Measurements from ENCODE around the gene LRRC7. TPM values are rescaled to one million over a fixed set of nuclear protein-coding genes. Genes with fewer than 3 reads are reported as not detected.

Gene LRRC7
- total RNA-seq, 1 donor from 2014 or later: 7.8 TPM

GRCh38 chr1:69827732-69828131, 260.0 kb downstream of the LRRC7 start:
- no peak overlapping the region for H3K27ac Mint-ChIP-seq
- H3K4me1 Mint-ChIP-seq (ENCODE audit: low read depth): no peaks in the 10 kb centered on the region
- H3K36me3 Mint-ChIP-seq (ENCODE audit: insufficient read depth): no peaks in the 10 kb centered on the region
- no peak overlapping the region for H3K4me3 Mint-ChIP-seq (ENCODE audit: low read depth)
- TF ChIP-seq, protein P1, sequence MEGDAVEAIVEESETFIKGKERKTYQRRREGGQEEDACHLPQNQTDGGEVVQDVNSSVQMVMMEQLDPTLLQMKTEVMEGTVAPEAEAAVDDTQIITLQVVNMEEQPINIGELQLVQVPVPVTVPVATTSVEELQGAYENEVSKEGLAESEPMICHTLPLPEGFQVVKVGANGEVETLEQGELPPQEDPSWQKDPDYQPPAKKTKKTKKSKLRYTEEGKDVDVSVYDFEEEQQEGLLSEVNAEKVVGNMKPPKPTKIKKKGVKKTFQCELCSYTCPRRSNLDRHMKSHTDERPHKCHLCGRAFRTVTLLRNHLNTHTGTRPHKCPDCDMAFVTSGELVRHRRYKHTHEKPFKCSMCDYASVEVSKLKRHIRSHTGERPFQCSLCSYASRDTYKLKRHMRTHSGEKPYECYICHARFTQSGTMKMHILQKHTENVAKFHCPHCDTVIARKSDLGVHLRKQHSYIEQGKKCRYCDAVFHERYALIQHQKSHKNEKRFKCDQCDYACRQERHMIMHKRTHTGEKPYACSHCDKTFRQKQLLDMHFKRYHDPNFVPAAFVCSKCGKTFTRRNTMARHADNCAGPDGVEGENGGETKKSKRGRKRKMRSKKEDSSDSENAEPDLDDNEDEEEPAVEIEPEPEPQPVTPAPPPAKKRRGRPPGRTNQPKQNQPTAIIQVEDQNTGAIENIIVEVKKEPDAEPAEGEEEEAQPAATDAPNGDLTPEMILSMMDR (IDR thresholded peaks at IDR 0.05; ENCODE audit: unreplicated experiment): no peak
- peaks cover 4% of the 10 kb centered on the region for H3K9me3 Mint-ChIP-seq (ENCODE audit: low read depth)
- DNase-seq (ENCODE audit: low spot score, unreplicated experiment): no peak
- no peaks in the 10 kb centered on the region for H3K27me3 Mint-ChIP-seq

DNA sequence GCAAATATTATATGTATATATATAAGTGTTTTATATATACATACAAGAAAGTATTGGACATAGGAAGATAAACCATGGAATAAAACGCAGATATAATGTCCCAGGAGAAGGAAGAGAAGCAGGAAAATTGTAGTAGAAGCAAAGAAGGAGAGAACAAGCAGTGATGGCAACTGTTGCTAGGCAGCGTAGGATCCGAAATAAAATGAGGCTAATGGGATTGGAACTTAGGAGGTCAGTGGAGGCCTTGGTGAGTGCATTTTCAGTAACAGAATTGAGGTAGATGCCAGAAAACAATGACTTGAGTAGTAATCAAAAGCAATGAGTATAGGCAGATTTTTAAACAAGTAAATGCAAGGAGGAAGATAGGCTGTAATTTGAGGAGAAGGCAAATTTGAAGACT, 265.8 kb downstream of the LRRC7 start:
- no peak for DNase-seq (ENCODE audit: low spot score, unreplicated experiment)
- Mint-ChIP-seq H3K4me1 (ENCODE audit: low read depth) (no peaks in the 10 kb centered on the region), H3K27ac (no peak overlapping the region), H3K36me3 (ENCODE audit: insufficient read depth) (no peaks in the 10 kb centered on the region), H3K4me3 (ENCODE audit: low read depth) (no peak overlapping the region), H3K9me3 (ENCODE audit: low read depth) (peaks cover 4% of the 10 kb centered on the region), H3K27me3 (no peaks in the 10 kb centered on the region)
- TF ChIP-seq, protein P1 (IDR thresholded peaks at IDR 0.05; ENCODE audit: unreplicated experiment): no peak

- TF ChIP-seq, protein P1 (IDR thresholded peaks at IDR 0.05; ENCODE audit: unreplicated experiment): no peak
- H3K27me3 Mint-ChIP-seq: no peaks in the 10 kb centered on the region
These were observed 266.6 kb downstream of the LRRC7 start for GRCh38 chr1:69834336-69834735.

GRCh38 chr1:69835955-69836354, 268.2 kb downstream of the LRRC7 start:
- Mint-ChIP-seq H3K4me3 (ENCODE audit: low read depth) (no peak overlapping the region), H3K27me3 (no peaks in the 10 kb centered on the region), H3K27ac (no peak overlapping the region), H3K36me3 (ENCODE audit: insufficient read depth) (no peaks in the 10 kb centered on the region), H3K9me3 (ENCODE audit: low read depth) (peaks cover 4% of the 10 kb centered on the region), H3K4me1 (ENCODE audit: low read depth) (no peaks in the 10 kb centered on the region)
- TF ChIP-seq, protein P1 (IDR thresholded peaks at IDR 0.05; ENCODE audit: unreplicated experiment): no peak
- DNase-seq (ENCODE audit: low spot score, unreplicated experiment): no peak

More at GRCh38 chr1:69834336-69834735, 266.6 kb downstream of the LRRC7 start:
- no peaks in the 10 kb centered on the region for H3K4me1 Mint-ChIP-seq (ENCODE audit: low read depth)
- no peaks in the 10 kb centered on the region for H3K36me3 Mint-ChIP-seq (ENCODE audit: insufficient read depth)
- DNase-seq (ENCODE audit: low spot score, unreplicated experiment): no peak
- H3K9me3 Mint-ChIP-seq (ENCODE audit: low read depth): peaks cover 4% of the 10 kb centered on the region
- no peak overlapping the region for H3K27ac Mint-ChIP-seq
- no peak overlapping the region for H3K4me3 Mint-ChIP-seq (ENCODE audit: low read depth)

DNA sequence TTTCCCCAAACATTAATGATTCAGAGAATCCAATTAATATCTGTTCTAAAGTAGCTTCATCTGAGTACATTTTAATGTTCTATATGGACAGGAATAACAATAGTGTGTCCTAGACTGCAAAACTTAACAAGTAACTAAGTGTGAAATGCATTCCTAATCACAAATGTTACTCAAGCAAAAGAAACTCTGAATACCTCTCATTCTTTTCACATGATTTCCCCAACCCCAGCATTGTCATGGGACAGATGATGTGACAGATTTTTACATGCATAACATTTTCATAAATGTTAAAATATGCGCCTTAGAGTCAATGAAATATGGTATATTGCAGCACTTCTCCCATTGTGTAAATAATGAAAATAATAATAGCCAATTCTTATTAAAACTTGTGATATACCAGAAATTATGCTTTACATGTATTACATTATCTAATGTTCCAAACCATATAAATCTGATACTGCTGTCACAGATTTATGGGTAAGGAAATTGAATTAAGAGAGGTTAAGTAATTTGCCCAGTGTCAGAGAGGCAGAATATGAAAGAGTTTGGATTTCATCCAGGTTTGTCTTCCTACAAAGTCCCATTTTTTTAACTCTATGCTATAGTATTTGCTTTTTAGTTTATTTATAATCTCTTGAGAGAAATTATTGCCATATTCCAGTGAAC, 269.4 kb downstream of the LRRC7 start:
- DNase-seq (ENCODE audit: low spot score, unreplicated experiment): no peak
- Mint-ChIP-seq H3K27me3 (no peaks in the 10 kb centered on the region), H3K4me3 (ENCODE audit: low read depth) (no peak overlapping the region), H3K36me3 (ENCODE audit: insufficient read depth) (no peaks in the 10 kb centered on the region), H3K27ac (no peak overlapping the region), H3K9me3 (ENCODE audit: low read depth) (peaks cover 1% of the 10 kb centered on the region), H3K4me1 (ENCODE audit: low read depth) (no peaks in the 10 kb centered on the region)
- TF ChIP-seq, protein P1 (IDR thresholded peaks at IDR 0.05; ENCODE audit: unreplicated experiment): no peak

All from progenitor cell of endocrine pancreas (in vitro differentiated cells).